ENCODE data around the gene TACC2. TPM values are rescaled to one million over a fixed set of nuclear protein-coding genes. Genes with fewer than 3 reads are reported as not detected.
"Not testable (repeated sequence)": the region's sequence is repeated elsewhere in the genome, so short reads cannot be mapped to it uniquely, and the experiment has no call there.

Gene TACC2
- total RNA-seq, 2 experiments from 2014 or later, result not detected

- CTCF ChIA-PET, result interaction anchor here (0.9 kb wide), 1 partner anchor 16 kb away, joined by 3 read pairs; no protein-coding TSS in a partner anchor
- Mint-ChIP-seq H3K4me3 (no peak overlapping the region), H3K9me3 (ENCODE audit: low read depth) (peaks cover 6% of the 10 kb centered on the region), H3K36me3 (no peaks in the 10 kb centered on the region), H3K27ac (no peak overlapping the region), H3K27me3 (peaks cover 7% of the 10 kb centered on the region), H3K4me1 (no peaks in the 10 kb centered on the region)
- ATAC-seq (no peak), DNase-seq (no peak)
Observed at GRCh38 chr10:121999301-121999700, 10.3 kb downstream of the TACC2 start.

GRCh38 chr10:122001698-122002097 is 12.7 kb downstream of the TACC2 start:
- no peaks in the 10 kb centered on the region for H3K36me3 Mint-ChIP-seq
- ATAC-seq (no peak), DNase-seq (no peak)
- no peak overlapping the region for H3K4me3 Mint-ChIP-seq
- no peak overlapping the region for H3K27ac Mint-ChIP-seq
- H3K27me3 Mint-ChIP-seq, result peaks cover 2% of the 10 kb centered on the region
- CTCF ChIA-PET, result no interaction called here
- H3K9me3 Mint-ChIP-seq (ENCODE audit: low read depth), result peaks cover 6% of the 10 kb centered on the region
- no peaks in the 10 kb centered on the region for H3K4me1 Mint-ChIP-seq

DNA sequence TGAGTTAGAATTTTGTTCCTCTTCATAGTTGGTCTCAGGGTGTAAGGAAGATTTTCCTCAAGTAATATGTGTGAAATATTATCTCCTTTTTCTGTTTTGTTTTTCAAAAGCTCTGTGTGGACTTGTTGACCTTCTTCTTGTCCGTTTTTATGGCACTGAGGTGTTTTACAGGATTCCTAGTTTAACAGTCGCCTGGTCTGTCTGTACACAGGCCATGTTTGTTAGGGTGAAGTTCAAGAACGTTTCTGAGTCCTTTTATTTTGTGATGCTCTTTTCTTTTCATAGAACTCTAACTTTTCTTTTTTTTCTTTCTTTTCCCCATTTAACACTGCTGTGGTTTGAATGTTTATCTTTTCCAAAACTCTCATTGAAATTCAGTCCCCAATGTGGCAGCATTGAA is 18.5 kb downstream of the TACC2 start:
- Mint-ChIP-seq H3K27me3 (peaks cover 2% of the 10 kb centered on the region), H3K4me1 (no peaks in the 10 kb centered on the region), H3K4me3 (no peak overlapping the region), H3K36me3 (no peaks in the 10 kb centered on the region), H3K27ac (no peak overlapping the region), H3K9me3 (ENCODE audit: low read depth) (no peaks in the 10 kb centered on the region)
- CTCF ChIA-PET, result no interaction called here
- no peak for ATAC-seq
- no peak for DNase-seq

DNA sequence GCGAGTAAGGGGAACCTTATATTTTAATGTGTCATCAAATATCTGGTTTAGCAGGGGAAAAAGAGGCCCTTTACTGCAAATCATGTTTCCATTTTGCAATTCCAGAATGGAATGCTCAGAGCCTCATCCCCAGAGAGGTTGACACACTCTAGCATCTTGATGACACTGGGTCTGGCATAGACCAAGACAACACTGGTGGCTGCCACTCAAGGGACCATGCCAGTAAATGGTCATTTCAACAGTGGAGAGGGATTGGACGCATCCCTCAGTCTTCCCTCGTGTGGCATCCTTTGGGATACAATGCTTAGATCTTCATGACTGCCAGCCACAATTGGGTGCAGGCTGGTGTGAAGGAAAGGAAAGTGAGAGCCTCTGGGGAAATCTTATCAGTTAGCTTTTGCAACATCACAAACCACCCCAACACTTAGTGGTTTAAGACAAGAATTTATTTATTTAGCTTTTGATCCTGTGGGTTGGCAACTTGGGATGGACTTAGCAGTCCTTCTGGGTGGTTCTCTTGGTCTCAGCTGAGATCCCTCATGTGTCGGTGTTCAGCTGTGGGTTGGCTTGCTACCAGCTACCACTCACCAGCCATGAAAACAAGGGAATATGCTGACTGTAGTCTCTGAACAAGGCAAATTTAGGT is 21.6 kb downstream of the TACC2 start:
- no peak overlapping the region for H3K27ac Mint-ChIP-seq
- H3K9me3 Mint-ChIP-seq (ENCODE audit: low read depth), result no peaks in the 10 kb centered on the region
- ATAC-seq, result no peak
- H3K4me3 Mint-ChIP-seq, result no peak overlapping the region
- no peak for DNase-seq
- H3K4me1 Mint-ChIP-seq, result no peaks in the 10 kb centered on the region
- peaks cover 2% of the 10 kb centered on the region for H3K27me3 Mint-ChIP-seq
- CTCF ChIA-PET, result no interaction called here
- no peaks in the 10 kb centered on the region for H3K36me3 Mint-ChIP-seq

DNA sequence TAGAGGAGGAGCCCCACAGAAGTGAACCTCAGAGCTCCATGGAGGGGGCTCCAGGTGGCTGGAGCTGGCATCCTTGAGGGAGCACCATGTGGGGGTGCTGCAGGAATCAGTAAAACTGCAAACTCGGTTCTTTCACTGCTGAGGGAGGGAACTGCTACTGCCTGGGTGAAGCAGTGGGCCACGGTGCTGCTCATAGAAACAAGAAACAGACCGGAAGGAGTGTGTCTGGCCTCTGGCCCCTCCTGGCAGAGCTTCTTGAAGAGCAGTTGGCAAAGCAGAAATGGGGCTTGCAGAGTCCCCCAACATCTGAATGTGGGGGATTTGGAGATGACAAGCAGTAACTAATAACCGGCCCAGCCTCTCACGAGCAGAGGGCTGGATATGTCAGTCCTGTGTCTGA is 23.8 kb downstream of the TACC2 start:
- Mint-ChIP-seq H3K4me1 (no peaks in the 10 kb centered on the region), H3K27ac (no peak overlapping the region), H3K4me3 (no peak overlapping the region), H3K9me3 (ENCODE audit: low read depth) (no peaks in the 10 kb centered on the region), H3K36me3 (no peaks in the 10 kb centered on the region), H3K27me3 (no peaks in the 10 kb centered on the region)
- no peak for ATAC-seq
- CTCF ChIA-PET, result no interaction called here
- DNase-seq, result no peak

DNA sequence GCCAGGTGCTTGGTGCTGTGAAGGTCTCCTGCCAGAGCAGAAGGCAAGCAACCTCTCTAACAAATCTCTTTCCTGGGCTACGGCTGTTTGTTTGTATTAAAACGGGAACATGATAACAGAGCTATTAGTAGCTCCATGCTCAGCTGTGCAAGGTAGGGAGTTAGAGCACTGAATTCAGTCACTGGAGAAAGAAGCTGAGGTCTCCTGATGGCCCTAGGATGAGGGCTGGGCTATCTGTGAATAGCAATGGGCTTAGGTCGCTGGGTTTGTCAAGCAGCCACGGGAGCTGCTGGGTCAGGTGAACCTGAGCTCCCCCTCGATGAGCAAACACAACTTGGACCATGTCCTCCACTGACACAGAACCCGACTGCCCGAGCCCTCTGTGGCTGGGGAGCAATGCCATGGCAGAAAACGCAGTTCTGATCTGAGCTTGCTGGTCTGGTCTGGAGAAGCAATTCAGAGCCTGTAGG is 24.4 kb downstream of the TACC2 start:
- H3K27ac Mint-ChIP-seq, result no peak overlapping the region
- no peaks in the 10 kb centered on the region for H3K36me3 Mint-ChIP-seq
- CTCF ChIA-PET, result no interaction called here
- H3K9me3 Mint-ChIP-seq (ENCODE audit: low read depth), result no peaks in the 10 kb centered on the region
- H3K27me3 Mint-ChIP-seq, result peaks cover under 1% of the 10 kb centered on the region
- no peak for DNase-seq
- H3K4me1 Mint-ChIP-seq, result no peaks in the 10 kb centered on the region
- ATAC-seq, result no peak
- H3K4me3 Mint-ChIP-seq, result no peak overlapping the region

DNA sequence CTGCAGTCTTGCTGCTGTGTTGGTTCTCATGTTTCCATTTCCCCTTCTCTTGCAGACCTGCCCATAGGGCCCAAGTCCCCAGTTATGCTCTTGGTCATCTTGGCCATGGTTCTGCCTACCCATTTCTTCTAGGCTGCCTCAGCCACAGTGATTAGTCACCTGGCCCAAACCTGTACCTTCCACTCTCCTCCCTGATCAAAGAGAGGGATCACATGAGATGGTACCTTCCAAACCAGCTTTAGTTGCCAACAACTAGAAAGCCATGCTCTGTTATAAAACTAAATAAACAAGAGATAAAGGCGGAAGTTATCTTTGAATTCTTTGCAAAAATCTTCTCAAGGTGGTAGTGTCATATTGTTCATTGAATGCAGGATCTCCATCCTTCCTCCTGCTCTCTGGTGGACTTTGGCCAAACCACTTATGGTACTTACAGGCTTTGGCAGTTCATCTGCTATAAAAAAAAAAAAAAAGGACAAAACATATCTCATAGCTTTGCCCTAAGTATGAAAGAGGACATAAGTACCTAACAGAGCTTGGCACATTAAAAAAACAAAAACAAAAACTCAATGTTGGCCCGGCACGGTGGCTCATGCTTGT is 25.8 kb downstream of the TACC2 start:
- Mint-ChIP-seq H3K27ac (no peak overlapping the region), H3K36me3 (no peaks in the 10 kb centered on the region), H3K4me3 (no peak overlapping the region), H3K4me1 (no peaks in the 10 kb centered on the region), H3K27me3 (peaks cover 14% of the 10 kb centered on the region), H3K9me3 (ENCODE audit: low read depth) (no peaks in the 10 kb centered on the region)
- DNase-seq, result no peak
- CTCF ChIA-PET, result interaction anchor here (0.7 kb wide), 1 partner anchor 500 kb away, joined by 4 read pairs; no protein-coding TSS in a partner anchor
- ATAC-seq, result no peak

DNA sequence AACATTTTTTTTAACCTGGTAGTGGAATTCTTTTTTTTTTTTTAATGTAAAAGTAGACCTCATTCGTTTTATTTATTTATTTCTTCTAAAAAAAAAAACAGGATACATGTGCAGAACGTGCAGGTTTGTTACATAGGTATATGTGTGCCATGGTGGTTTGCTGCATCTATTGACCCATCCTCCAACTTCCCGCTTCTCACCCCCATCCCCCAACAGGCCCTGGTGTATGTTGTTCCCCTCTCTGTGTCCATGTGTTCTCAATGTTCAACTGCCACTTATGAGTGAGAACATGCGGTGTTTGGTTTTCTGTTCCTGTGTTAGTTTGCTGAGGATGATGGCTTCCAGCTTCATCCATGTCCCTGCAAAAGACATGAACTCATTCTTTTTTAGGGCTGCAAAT is 29.0 kb downstream of the TACC2 start:
- H3K4me3 Mint-ChIP-seq; H3K4me1 Mint-ChIP-seq; H3K36me3 Mint-ChIP-seq; H3K27ac Mint-ChIP-seq; H3K9me3 Mint-ChIP-seq (ENCODE audit: low read depth); ATAC-seq; CTCF ChIA-PET; DNase-seq: not testable (repeated sequence)
- peaks cover 14% of the 10 kb centered on the region for H3K27me3 Mint-ChIP-seq

GRCh38 chr10:122018491-122018890 is 29.5 kb downstream of the TACC2 start:
- H3K9me3 Mint-ChIP-seq (ENCODE audit: low read depth), result no peaks in the 10 kb centered on the region
- no peak overlapping the region for H3K4me3 Mint-ChIP-seq
- no peak overlapping the region for H3K27ac Mint-ChIP-seq
- H3K4me1 Mint-ChIP-seq, result no peaks in the 10 kb centered on the region
- CTCF ChIA-PET, result no interaction called here
- ATAC-seq (no peak), DNase-seq (no peak)
- H3K27me3 Mint-ChIP-seq, result peaks cover 14% of the 10 kb centered on the region
- no peaks in the 10 kb centered on the region for H3K36me3 Mint-ChIP-seq

DNA sequence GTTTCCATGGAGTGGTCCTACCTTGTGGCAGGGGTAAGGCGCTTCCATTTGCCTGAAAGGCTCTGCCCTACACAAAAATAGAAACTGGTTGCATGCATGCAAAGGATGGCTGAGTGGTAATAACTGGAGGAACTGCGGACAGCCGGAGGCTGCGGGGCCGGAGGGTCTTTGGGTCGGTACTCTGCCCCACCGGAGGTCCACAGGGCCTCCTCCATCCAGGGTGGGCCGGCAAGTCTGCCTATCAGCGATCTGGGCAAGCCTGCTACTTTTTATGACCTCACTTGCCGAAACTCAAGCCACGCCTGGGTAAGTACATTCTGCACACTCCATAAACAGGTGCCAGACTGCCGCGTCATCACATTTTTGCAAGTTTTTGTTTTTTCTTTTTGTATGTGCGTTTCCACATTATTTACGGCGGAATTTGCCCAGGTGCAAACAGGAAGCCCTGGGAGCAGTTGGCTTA is 30.0 kb downstream of the TACC2 start:
- H3K36me3 Mint-ChIP-seq, result no peaks in the 10 kb centered on the region
- no peak overlapping the region for H3K27ac Mint-ChIP-seq
- H3K4me1 Mint-ChIP-seq, result no peaks in the 10 kb centered on the region
- H3K27me3 Mint-ChIP-seq, result peaks cover 14% of the 10 kb centered on the region
- no peak for DNase-seq
- CTCF ChIA-PET, result no interaction called here
- H3K4me3 Mint-ChIP-seq, result no peak overlapping the region
- ATAC-seq, result no peak
- H3K9me3 Mint-ChIP-seq (ENCODE audit: low read depth), result no peaks in the 10 kb centered on the region

- Mint-ChIP-seq H3K36me3 (no peaks in the 10 kb centered on the region), H3K27ac (no peak overlapping the region), H3K9me3 (ENCODE audit: low read depth) (no peaks in the 10 kb centered on the region), H3K4me3 (no peak overlapping the region), H3K27me3 (peaks cover 14% of the 10 kb centered on the region), H3K4me1 (no peaks in the 10 kb centered on the region)
- DNase-seq (no peak), ATAC-seq (no peak)
- CTCF ChIA-PET, result no interaction called here
Observed at GRCh38 chr10:122019414-122019975, 30.5 kb downstream of the TACC2 start.

DNA sequence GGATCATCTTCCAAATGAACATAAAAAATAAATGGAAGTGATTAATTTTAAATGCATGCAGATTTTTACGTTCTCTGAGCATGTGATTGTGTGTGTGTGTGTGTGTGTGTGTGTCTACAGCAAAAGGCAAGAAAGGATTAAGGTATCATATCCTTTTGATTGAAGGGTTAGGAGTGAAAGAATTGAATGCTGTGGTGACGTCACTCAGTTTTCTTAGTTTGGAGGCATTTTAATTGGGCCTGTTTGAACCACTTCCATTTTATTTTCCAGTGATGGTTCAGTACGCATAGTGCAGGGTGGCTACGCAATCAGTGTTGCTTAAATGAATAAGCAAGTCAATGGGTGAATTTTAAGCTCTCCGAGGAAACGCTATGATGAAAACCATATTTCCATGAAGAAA is 31.3 kb downstream of the TACC2 start:
- H3K36me3 Mint-ChIP-seq, result no peaks in the 10 kb centered on the region
- DNase-seq (no peak), ATAC-seq (no peak)
- H3K9me3 Mint-ChIP-seq (ENCODE audit: low read depth), result no peaks in the 10 kb centered on the region
- no peak overlapping the region for H3K27ac Mint-ChIP-seq
- CTCF ChIA-PET, result no interaction called here
- H3K4me3 Mint-ChIP-seq, result no peak overlapping the region
- H3K4me1 Mint-ChIP-seq, result no peaks in the 10 kb centered on the region
- H3K27me3 Mint-ChIP-seq, result peaks cover 14% of the 10 kb centered on the region

DNA sequence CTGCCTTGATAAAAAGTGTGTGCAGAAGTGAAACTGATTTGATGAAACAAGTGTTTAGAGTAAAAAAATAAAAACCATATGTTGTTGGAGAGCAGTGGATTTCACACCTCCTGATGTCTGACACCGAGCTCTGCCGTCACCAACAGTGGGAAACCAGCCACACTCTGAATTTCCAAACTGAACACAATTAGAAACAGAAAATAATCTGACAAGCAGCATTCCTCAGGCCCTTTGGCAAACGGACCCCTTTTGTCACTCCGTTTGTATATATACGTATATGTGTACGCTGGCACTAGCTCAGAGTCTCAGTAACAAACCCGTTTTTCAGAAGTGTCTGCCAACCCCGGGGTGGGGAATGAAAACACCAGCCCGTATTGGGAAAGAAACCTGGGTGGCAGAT is 32.4 kb downstream of the TACC2 start:
- Mint-ChIP-seq H3K36me3 (no peaks in the 10 kb centered on the region), H3K9me3 (ENCODE audit: low read depth) (no peaks in the 10 kb centered on the region), H3K4me1 (no peaks in the 10 kb centered on the region), H3K4me3 (no peak overlapping the region), H3K27ac (no peak overlapping the region), H3K27me3 (peaks cover 14% of the 10 kb centered on the region)
- ATAC-seq, result no peak
- CTCF ChIA-PET, result no interaction called here
- DNase-seq, result no peak

- no peak overlapping the region for H3K27ac Mint-ChIP-seq
- ATAC-seq (no peak), DNase-seq (no peak)
- no peaks in the 10 kb centered on the region for H3K36me3 Mint-ChIP-seq
- no peak overlapping the region for H3K4me3 Mint-ChIP-seq
- H3K4me1 Mint-ChIP-seq, result no peaks in the 10 kb centered on the region
- peaks cover 14% of the 10 kb centered on the region for H3K27me3 Mint-ChIP-seq
- no peaks in the 10 kb centered on the region for H3K9me3 Mint-ChIP-seq (ENCODE audit: low read depth)
- CTCF ChIA-PET, result interaction anchor here (0.6 kb wide), 1 partner anchor 249 kb away, joined by 3 read pairs; the partner anchor contains the start of gene BTBD16
Observed at GRCh38 chr10:122021828-122022227, 32.9 kb downstream of the TACC2 start.
